OCI-LY3 (cell line): ENCODE results near the gene ISCA1.

Experiments used
- CTCF ChIP-seq: fragments of 200-600, 300-600 bp; sonication (generic); IDR thresholded peaks from 2 replicates; pipeline ENCODE4 v1.5.1; 2014; ENCODE audit warnings: antibody characterized with exemption, low read length, low read depth
- EZH2phosphoT487 ChIP-seq: fragments of 200-600 bp; shearing (Covaris generic); IDR thresholded peaks from 2 replicates; pipeline ENCODE4 v1.6.1; 2018; ENCODE audit warnings: antibody characterized with exemption, mixed run types, low read depth

DNA sequence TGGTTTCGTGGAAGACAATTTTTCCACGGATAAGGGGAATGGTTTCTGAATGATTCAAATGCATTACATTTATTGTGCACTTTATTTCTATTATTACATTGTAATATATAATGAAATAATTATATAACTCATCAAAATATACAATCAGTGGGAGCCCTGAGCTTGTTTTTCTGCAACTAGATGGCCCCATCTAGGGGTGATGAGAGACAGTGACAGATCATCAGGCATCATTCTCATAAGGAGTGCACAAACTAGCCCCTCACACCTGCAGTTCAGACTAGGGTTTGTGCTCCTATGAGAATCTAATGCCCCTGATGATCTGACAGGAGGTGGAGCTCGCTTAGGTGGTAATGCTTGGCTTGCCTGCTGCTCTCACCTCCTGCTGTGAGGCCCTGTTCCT is 6.4 kb downstream of the ISCA1 start:
- TF ChIP-seq CTCF (no peak), EZH2phosphoT487 (no peak)
